Smooth muscle cell (in vitro differentiated cells): ENCODE measurements around the gene MKS1. TPM values are rescaled to one million over a fixed set of nuclear protein-coding genes. Genes with fewer than 3 reads are reported as not detected.
A peak's percentile ranks its signal among the peaks of the same experiment; 100 is the strongest.

Experiments
- DNase-seq: peaks from one replicate; lab custom pipeline; 2025; ENCODE audit not compliant: unreplicated experiment; lab: John Stamatoyannopoulos, UW
- H2AFZ ChIP-seq: fragments of 200-600 bp; sonication (generic); 2 replicates; pipeline ENCODE4 v1.6.0; 2016; ENCODE audit warnings: antibody characterized with exemption, low read depth, mild to moderate bottlenecking
- H3F3A ChIP-seq: fragments of 200-600 bp; sonication (generic); 2 replicates; pipeline ENCODE4 v1.6.0; 2017; ENCODE audit warnings: antibody characterized with exemption, low read depth
- H3K27ac ChIP-seq: fragments of 200-600 bp; sonication (generic); 2 replicates; pipeline ENCODE4 v1.5.1; 2016; ENCODE audit warnings: low read depth, mild to moderate bottlenecking
- H3K27me3 ChIP-seq: fragments of 200-600 bp; sonication (generic); 2 replicates; pipeline ENCODE4 v1.6.1; 2016; ENCODE audit warnings: low read depth, mild to moderate bottlenecking
- H3K36me3 ChIP-seq: fragments of 200-600 bp; sonication (generic); 2 replicates; pipeline ENCODE4 v1.5.1; 2016; ENCODE audit warnings: low read depth
- H3K4me1 ChIP-seq: fragments of 200-600 bp; sonication (generic); 2 replicates; pipeline ENCODE4 v1.5.1; 2016; ENCODE audit warnings: low read depth
- H3K4me2 ChIP-seq: fragments of 200-600 bp; sonication (generic); 2 replicates; pipeline ENCODE4 v1.6.0; 2016; ENCODE audit warnings: mild to moderate bottlenecking
- H3K4me3 ChIP-seq: fragments of 200-600 bp; sonication (generic); 2 replicates; pipeline ENCODE4 v1.5.1; 2016; ENCODE audit warnings: mild to moderate bottlenecking
- H3K79me2 ChIP-seq: fragments of 200-600 bp; sonication (generic); 2 replicates; pipeline ENCODE4 v1.6.0; 2016; ENCODE audit warnings: low read depth, mild to moderate bottlenecking
- H3K9ac ChIP-seq: fragments of 200-600 bp; sonication (generic); 2 replicates; pipeline ENCODE4 v1.6.0; 2016; ENCODE audit warnings: low read depth
- H3K9me3 ChIP-seq: fragments of 200-600 bp; sonication (generic); replicated peaks from 2 replicates; pipeline ENCODE4 v1.5.1; 2016; ENCODE audit warnings: low read depth
- H4K20me1 ChIP-seq: fragments of 200-600 bp; sonication (generic); 2 replicates; pipeline ENCODE4 v1.6.0; 2016; ENCODE audit warnings: low read depth
- WGBS: methylation state at CpG from one replicate; pipeline ENCODE4 v1.1.7; 2016; ENCODE audit warnings: low lambda C conversion rate; 5-methylcytosine and 5-hydroxymethylcytosine counted together
- polyA plus RNA-seq: library from polyadenylated mRNA; unstranded; fragments of >200 nt; fragmentation: Nextera tagmentation; extraction: Ambion mirVana; gene quantifications from 2 replicates; pipeline ENCODE4 v1.2.1, GENCODE V29; 2016
- total RNA-seq: library from RNA; depleted of rRNA; stranded (reverse); fragments of >200 nt; gene quantifications from 2 replicates; pipeline ENCODE4 v1.2.3, GENCODE V29; 2014
- TF ChIP-seq, protein P1 (sequence below): fragments of 200-600 bp; sonication (generic); IDR thresholded peaks from 2 replicates; pipeline ENCODE4 v1.5.1; 2017; ENCODE audit warnings: borderline replicate concordance, mild to moderate bottlenecking, antibody characterized with exemption; ENCODE audit not compliant: insufficient read depth, poor library complexity, severe bottlenecking

MKS1 gene
- total and polyA plus RNA-seq, 2 experiments from 2014 or later: 15.6 to 22.8 TPM

DNA sequence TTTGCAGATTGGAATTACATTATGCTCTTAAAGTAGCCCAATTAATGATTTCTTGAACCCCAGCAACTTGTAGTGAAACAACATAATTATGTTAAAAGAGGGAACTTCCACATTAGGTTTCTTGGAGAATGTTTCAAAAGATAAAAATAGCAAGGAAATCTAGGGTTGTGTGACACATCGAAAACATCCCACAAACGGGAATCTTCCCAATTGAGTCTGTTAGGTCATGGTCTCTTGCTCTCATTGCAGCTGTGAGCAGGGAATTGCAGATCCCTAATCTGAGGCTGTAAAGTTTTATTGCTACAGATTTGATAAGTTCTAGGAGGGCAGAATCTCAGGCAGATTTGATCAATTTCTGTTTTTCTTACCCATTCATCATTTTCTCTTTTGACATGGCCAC lies 12.6 kb upstream of the MKS1 start:
- Histone ChIP-seq H3K36me3 (no peaks in the 10 kb centered on the region), H3K4me3 (no peak overlapping the region), H3K4me2 (peak overlapping the region; percentile 55), H3K9me3 (no peaks in the 10 kb centered on the region), H3K27ac (peak overlapping the region; percentile 92), H3K9ac (peak overlapping the region; percentile 68), H3K79me2 (no peaks in the 10 kb centered on the region), H3K27me3 (peaks cover 3% of the 10 kb centered on the region), H3K4me1 (peaks cover 14% of the 10 kb centered on the region), H4K20me1 (no peaks in the 10 kb centered on the region), H2AFZ (no peak overlapping the region), H3F3A (peaks cover 7% of the 10 kb centered on the region)
- TF ChIP-seq, protein P1, sequence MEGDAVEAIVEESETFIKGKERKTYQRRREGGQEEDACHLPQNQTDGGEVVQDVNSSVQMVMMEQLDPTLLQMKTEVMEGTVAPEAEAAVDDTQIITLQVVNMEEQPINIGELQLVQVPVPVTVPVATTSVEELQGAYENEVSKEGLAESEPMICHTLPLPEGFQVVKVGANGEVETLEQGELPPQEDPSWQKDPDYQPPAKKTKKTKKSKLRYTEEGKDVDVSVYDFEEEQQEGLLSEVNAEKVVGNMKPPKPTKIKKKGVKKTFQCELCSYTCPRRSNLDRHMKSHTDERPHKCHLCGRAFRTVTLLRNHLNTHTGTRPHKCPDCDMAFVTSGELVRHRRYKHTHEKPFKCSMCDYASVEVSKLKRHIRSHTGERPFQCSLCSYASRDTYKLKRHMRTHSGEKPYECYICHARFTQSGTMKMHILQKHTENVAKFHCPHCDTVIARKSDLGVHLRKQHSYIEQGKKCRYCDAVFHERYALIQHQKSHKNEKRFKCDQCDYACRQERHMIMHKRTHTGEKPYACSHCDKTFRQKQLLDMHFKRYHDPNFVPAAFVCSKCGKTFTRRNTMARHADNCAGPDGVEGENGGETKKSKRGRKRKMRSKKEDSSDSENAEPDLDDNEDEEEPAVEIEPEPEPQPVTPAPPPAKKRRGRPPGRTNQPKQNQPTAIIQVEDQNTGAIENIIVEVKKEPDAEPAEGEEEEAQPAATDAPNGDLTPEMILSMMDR: no peak
- 15% methylated on average over 2 of the region's 2 CpGs for WGBS
- no peak for DNase-seq

DNA sequence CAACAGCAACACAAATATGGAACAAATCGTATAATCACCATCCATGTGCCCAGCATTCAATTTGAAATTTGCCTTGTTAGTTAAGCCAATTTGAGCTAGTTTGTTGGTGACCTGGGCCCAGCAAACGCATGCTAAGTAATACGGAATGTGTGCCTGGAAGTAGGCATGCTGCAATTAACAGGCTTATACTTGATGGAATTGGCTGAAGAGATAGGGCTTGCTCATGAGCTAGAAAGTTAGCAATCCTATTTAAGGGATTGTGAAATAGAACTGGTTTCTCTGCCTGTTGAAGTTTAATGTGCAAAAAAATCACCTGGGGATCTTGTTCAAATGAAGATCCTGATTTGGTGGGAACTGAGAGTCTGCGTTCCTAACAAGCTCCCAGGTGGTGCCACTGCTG lies 10.8 kb upstream of the MKS1 start:
- H3K27me3 ChIP-seq: no peaks in the 10 kb centered on the region
- no peak overlapping the region for H2AFZ ChIP-seq
- no peak overlapping the region for H3K4me3 ChIP-seq
- TF ChIP-seq, protein P1: no peak
- H3K4me1 ChIP-seq: peaks cover 14% of the 10 kb centered on the region
- DNase-seq: no peak
- no peak overlapping the region for H3K9ac ChIP-seq
- no peak overlapping the region for H3K27ac ChIP-seq
- no peak overlapping the region for H3K4me2 ChIP-seq
- H3F3A ChIP-seq: peaks cover 7% of the 10 kb centered on the region
- H3K9me3 ChIP-seq: no peaks in the 10 kb centered on the region
- no peaks in the 10 kb centered on the region for H3K36me3 ChIP-seq
- 83% methylated on average over 4 of the region's 4 CpGs for WGBS
- no peaks in the 10 kb centered on the region for H4K20me1 ChIP-seq
- no peaks in the 10 kb centered on the region for H3K79me2 ChIP-seq

DNA sequence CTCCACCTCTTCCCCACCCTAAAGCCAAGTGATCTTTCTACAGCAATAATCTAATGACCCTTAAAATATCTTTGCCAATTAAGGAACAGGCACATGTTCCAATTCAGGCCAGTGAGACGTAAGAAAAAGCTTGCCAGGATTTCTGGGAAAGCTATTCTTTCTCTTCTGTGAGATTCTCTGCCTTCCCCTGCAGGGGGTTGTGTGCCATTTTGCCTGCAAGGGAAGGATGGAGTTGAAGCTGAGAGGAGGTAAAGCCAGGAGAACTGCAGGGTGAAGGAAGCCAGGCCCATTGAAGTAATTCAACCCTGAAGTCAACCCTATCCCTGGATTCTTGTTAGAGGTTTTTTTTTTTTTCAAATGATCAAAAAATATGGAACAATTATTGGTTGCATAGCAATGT lies 10.3 kb upstream of the MKS1 start:
- no peaks in the 10 kb centered on the region for H3K79me2 ChIP-seq
- H3K9ac ChIP-seq: no peak overlapping the region
- H3K27ac ChIP-seq: no peak overlapping the region
- no peak overlapping the region for H3K4me2 ChIP-seq
- H3F3A ChIP-seq: peaks cover 7% of the 10 kb centered on the region
- peaks cover 14% of the 10 kb centered on the region for H3K4me1 ChIP-seq
- WGBS: 75% methylated on average over 1 of the region's 1 CpG
- TF ChIP-seq, protein P1: no peak
- no peak for DNase-seq
- H3K27me3 ChIP-seq: no peaks in the 10 kb centered on the region
- H2AFZ ChIP-seq: no peak overlapping the region
- no peaks in the 10 kb centered on the region for H3K36me3 ChIP-seq
- H3K4me3 ChIP-seq: no peak overlapping the region
- H4K20me1 ChIP-seq: no peaks in the 10 kb centered on the region
- H3K9me3 ChIP-seq: no peaks in the 10 kb centered on the region

DNA sequence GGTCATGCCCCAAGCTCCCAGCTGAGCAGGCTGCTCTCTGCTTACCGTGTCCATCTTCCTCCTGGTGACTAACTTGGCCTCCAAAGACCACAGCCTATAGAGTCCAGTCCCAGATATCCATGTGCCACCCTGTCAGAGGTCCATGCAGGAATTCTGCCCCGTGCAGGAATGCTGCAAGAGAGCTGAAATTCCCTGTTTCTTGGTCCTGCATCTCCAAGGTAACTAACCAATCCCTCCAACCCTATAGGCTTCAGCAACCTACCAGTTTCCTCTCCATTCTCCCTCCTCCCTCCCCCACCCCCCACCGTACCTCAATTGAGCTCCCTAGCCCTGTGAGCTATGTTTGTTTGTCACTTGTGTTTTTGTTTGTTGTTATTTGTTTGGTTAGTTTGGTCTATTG lies 9.6 kb upstream of the MKS1 start:
- no peak overlapping the region for H3K9ac ChIP-seq
- H2AFZ ChIP-seq: no peak overlapping the region
- TF ChIP-seq, protein P1: no peak
- DNase-seq: no peak
- H3F3A ChIP-seq: peaks cover 7% of the 10 kb centered on the region
- no peak overlapping the region for H3K4me3 ChIP-seq
- H3K4me1 ChIP-seq: peaks cover 14% of the 10 kb centered on the region
- no peaks in the 10 kb centered on the region for H3K36me3 ChIP-seq
- WGBS: 45% methylated on average over 3 of the region's 3 CpGs
- H3K27me3 ChIP-seq: no peaks in the 10 kb centered on the region
- H3K79me2 ChIP-seq: no peaks in the 10 kb centered on the region
- no peak overlapping the region for H3K27ac ChIP-seq
- H3K9me3 ChIP-seq: no peaks in the 10 kb centered on the region
- no peak overlapping the region for H3K4me2 ChIP-seq
- no peaks in the 10 kb centered on the region for H4K20me1 ChIP-seq
